ENCODE results near the gene SPPL2A. TPM values are rescaled to one million over a fixed set of nuclear protein-coding genes. Genes with fewer than 3 reads are reported as not detected.

SPPL2A gene
- total RNA-seq, 1 donor from 2014 or later, result 78.0 TPM

- Histone ChIP-seq H3K27me3 (ENCODE audit: low read depth) (no peaks in the 10 kb centered on the region), H3K4me3 (no peak overlapping the region), H3K27ac (replicated peaks) (no peak overlapping the region), H3K9me3 (replicated peaks) (no peaks in the 10 kb centered on the region), H3K4me1 (peaks cover 4% of the 10 kb centered on the region), H3K36me3 (peaks cover 89% of the 10 kb centered on the region)
- DNase-seq, result no peak
- TF ChIP-seq, protein P1, sequence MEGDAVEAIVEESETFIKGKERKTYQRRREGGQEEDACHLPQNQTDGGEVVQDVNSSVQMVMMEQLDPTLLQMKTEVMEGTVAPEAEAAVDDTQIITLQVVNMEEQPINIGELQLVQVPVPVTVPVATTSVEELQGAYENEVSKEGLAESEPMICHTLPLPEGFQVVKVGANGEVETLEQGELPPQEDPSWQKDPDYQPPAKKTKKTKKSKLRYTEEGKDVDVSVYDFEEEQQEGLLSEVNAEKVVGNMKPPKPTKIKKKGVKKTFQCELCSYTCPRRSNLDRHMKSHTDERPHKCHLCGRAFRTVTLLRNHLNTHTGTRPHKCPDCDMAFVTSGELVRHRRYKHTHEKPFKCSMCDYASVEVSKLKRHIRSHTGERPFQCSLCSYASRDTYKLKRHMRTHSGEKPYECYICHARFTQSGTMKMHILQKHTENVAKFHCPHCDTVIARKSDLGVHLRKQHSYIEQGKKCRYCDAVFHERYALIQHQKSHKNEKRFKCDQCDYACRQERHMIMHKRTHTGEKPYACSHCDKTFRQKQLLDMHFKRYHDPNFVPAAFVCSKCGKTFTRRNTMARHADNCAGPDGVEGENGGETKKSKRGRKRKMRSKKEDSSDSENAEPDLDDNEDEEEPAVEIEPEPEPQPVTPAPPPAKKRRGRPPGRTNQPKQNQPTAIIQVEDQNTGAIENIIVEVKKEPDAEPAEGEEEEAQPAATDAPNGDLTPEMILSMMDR (IDR thresholded peaks at IDR 0.05; ENCODE audit: borderline replicate concordance), result no peak
- intact Hi-C loops (cut with micrococcal nuclease), result no loop called here
Measured at GRCh38 chr15:50655555-50655954, 110.0 kb downstream of the SPPL2A start.

DNA sequence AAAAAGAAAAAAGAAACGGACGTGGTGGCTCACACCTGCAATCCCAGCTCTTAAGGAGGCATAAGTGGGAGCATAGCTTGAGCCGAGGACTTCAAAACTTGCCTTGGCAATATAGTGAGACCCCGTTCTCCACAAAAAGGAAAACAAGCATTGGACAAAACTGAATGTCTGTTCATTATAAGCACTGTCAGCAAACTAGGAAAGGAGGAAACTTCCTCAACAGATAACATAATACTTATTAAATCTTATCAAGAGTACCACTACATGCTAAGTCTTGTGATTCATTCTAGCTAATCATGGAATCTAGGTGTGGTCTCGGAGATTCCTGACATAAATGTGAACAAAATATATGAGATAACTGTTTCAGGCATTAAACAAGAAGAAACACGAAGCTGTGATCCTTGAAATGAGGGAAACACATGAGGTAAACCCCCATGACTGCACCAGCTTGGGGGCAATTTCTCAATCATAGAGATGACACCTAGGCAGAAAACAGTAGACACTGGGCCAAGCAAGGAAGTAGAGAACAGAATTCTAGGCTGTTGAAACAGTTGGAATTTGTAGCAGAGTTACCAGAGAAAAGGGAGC, 112.3 kb downstream of the SPPL2A start:
- no peaks in the 10 kb centered on the region for H3K27me3 ChIP-seq (ENCODE audit: low read depth)
- H3K36me3 ChIP-seq, result peaks cover 92% of the 10 kb centered on the region
- no peak overlapping the region for H3K27ac ChIP-seq (replicated peaks)
- DNase-seq, result no peak
- no peak overlapping the region for H3K4me3 ChIP-seq
- TF ChIP-seq, protein P1 (IDR thresholded peaks at IDR 0.05; ENCODE audit: borderline replicate concordance), result no peak
- no peaks in the 10 kb centered on the region for H3K9me3 ChIP-seq (replicated peaks)
- intact Hi-C loops (cut with micrococcal nuclease), result no loop called here
- peaks cover 4% of the 10 kb centered on the region for H3K4me1 ChIP-seq

DNA sequence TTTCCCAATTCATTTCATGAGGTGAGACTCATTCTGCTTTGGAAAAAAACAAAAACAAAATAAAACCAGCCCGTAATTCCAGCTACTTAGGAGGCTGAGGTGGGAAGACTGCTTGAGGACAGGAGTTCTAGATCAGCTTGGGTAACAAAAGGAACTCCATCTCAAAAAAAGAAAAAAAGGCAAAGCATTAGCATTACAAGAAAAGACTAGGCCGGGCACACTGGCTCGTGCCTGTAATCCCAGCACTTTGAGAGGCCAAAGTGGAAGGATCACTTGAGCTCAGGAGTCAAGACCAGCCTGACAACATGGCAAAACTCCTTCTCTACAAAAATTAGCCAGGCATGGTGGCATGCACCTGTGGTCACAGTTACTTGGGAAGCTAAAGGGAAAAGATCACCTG, 112.8 kb downstream of the SPPL2A start:
- no peaks in the 10 kb centered on the region for H3K9me3 ChIP-seq (replicated peaks)
- H3K27ac ChIP-seq (replicated peaks), result no peak overlapping the region
- H3K4me3 ChIP-seq, result no peak overlapping the region
- TF ChIP-seq, protein P1 (IDR thresholded peaks at IDR 0.05; ENCODE audit: borderline replicate concordance), result no peak
- H3K36me3 ChIP-seq, result peaks cover 92% of the 10 kb centered on the region
- intact Hi-C loops (cut with micrococcal nuclease), result no loop called here
- no peaks in the 10 kb centered on the region for H3K27me3 ChIP-seq (ENCODE audit: low read depth)
- H3K4me1 ChIP-seq, result peaks cover 4% of the 10 kb centered on the region
- DNase-seq, result no peak

Other genes with a start within 250 kb of the SPPL2A start
- not detected for gene USP50, start 219.0 kb downstream of the SPPL2A start, total RNA-seq
- gene TRPM7, start 78.9 kb downstream of the SPPL2A start, total RNA-seq, result 32.2 TPM
- gene AP4E1, start 143.0 kb upstream of the SPPL2A start, total RNA-seq, result 8.0 TPM